Panc1 (cell line): ENCODE results near the gene SLAMF7.

Experiments used
- SIN3A ChIP-seq: IDR thresholded peaks from 2 replicates; pipeline ENCODE4 v1.6.1; 2012; ENCODE audit warnings: low read depth, mild to moderate bottlenecking, low read length, moderate library complexity, borderline replicate concordance; ENCODE audit not compliant: insufficient read depth
- TF ChIP-seq, protein P1 (sequence below): fragments of 450-650 bp; IDR thresholded peaks from 2 replicates; pipeline ENCODE4 v1.5.1; 2017; ENCODE audit warnings: mild to moderate bottlenecking
- TF ChIP-seq, protein P2 (sequence below), 2 experiments: IDR thresholded peaks; 2 replicates each; pipeline ENCODE4 v1.6.1; 2011 to 2012; ENCODE audit warnings: low read depth in 2 of 2, control low read depth in 1 of 2, low read length in 1 of 2, mild to moderate bottlenecking in 1 of 2, moderate library complexity in 1 of 2; ENCODE audit not compliant: insufficient read depth in 1 of 2

DNA sequence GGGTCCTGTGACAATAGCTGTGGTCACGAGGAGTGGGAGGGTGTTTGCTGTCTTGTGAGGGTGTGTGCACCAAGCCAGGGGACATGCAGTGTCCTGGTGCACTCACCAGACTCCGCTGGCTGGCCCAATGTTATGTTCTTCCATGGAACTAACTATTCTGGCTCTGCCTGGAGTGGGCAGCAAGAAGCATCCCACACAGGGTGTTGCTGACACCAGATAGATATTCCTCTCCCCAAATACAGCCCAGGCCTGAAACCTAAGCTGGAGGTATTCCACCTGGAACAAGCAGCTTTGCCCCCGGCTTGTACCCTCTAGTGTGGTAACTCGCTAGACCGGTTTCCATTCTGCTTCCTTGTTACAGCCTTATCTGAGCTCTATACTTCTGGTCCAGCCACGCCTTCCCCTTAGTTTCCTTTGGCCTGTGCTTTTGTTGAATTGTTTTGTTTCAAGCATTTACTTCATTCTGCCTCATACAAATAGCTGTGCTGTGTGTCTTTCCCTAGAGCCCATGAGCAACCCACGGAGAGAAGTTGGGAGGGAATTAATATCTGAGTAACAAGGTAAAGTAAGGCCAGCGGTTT, 42.2 kb downstream of the SLAMF7 start:
- TF ChIP-seq, protein P1, sequence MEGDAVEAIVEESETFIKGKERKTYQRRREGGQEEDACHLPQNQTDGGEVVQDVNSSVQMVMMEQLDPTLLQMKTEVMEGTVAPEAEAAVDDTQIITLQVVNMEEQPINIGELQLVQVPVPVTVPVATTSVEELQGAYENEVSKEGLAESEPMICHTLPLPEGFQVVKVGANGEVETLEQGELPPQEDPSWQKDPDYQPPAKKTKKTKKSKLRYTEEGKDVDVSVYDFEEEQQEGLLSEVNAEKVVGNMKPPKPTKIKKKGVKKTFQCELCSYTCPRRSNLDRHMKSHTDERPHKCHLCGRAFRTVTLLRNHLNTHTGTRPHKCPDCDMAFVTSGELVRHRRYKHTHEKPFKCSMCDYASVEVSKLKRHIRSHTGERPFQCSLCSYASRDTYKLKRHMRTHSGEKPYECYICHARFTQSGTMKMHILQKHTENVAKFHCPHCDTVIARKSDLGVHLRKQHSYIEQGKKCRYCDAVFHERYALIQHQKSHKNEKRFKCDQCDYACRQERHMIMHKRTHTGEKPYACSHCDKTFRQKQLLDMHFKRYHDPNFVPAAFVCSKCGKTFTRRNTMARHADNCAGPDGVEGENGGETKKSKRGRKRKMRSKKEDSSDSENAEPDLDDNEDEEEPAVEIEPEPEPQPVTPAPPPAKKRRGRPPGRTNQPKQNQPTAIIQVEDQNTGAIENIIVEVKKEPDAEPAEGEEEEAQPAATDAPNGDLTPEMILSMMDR, result no peak
- no peak for TF ChIP-seq SIN3A
- TF ChIP-seq, protein P2, sequence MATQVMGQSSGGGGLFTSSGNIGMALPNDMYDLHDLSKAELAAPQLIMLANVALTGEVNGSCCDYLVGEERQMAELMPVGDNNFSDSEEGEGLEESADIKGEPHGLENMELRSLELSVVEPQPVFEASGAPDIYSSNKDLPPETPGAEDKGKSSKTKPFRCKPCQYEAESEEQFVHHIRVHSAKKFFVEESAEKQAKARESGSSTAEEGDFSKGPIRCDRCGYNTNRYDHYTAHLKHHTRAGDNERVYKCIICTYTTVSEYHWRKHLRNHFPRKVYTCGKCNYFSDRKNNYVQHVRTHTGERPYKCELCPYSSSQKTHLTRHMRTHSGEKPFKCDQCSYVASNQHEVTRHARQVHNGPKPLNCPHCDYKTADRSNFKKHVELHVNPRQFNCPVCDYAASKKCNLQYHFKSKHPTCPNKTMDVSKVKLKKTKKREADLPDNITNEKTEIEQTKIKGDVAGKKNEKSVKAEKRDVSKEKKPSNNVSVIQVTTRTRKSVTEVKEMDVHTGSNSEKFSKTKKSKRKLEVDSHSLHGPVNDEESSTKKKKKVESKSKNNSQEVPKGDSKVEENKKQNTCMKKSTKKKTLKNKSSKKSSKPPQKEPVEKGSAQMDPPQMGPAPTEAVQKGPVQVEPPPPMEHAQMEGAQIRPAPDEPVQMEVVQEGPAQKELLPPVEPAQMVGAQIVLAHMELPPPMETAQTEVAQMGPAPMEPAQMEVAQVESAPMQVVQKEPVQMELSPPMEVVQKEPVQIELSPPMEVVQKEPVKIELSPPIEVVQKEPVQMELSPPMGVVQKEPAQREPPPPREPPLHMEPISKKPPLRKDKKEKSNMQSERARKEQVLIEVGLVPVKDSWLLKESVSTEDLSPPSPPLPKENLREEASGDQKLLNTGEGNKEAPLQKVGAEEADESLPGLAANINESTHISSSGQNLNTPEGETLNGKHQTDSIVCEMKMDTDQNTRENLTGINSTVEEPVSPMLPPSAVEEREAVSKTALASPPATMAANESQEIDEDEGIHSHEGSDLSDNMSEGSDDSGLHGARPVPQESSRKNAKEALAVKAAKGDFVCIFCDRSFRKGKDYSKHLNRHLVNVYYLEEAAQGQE (IDR thresholded peaks at IDR 0.05; ENCODE audit: insufficient read depth in 1 of 2, low read depth in 2 of 2, low read length in 1 of 2), result no peak
